Lung (tissue), 12 donors: ENCODE data around the gene BAMBI. TPM values are rescaled to one million over a fixed set of nuclear protein-coding genes. Genes with fewer than 3 reads are reported as not detected.
"Not testable (repeated sequence)": the region's sequence is repeated elsewhere in the genome, so short reads cannot be mapped to it uniquely, and the experiment has no call there.

Experiments
- ATAC-seq: fragments of 200-7000 bp; cut with Tn5 transposase; one replicate; pipeline ENCODE4 v1.9.1; 2020; ENCODE audit warnings: moderate number of reproducible peaks; ENCODE audit not compliant: insufficient read depth, low FRiP score
- DNase-seq, 3 donors: peaks; one replicate each; pipeline ENCODE4 v3.0.0-alpha.2; 2013 to 2017
- H3K27ac ChIP-seq, 2 donors: one replicate each; pipeline ENCODE4 v1.5.1; 2013; ENCODE audit warnings: mild to moderate bottlenecking in 2 of 2, moderate library complexity in 2 of 2, control low read depth in 1 of 2, inconsistent platforms in 1 of 2, low read depth in 1 of 2, low read length in 1 of 2
- H3K27me3 ChIP-seq, 3 donors: one replicate each; pipeline ENCODE4 v1.5.1; 2013; ENCODE audit warnings: low read length in 2 of 3; ENCODE audit not compliant: control insufficient read depth in 3 of 3, insufficient read depth in 3 of 3
- H3K36me3 ChIP-seq, 4 donors: one replicate each; pipeline ENCODE4 v1.5.1; 2013; ENCODE audit warnings: low read length in 4 of 4, mild to moderate bottlenecking in 1 of 4, moderate library complexity in 1 of 4; ENCODE audit not compliant: control insufficient read depth in 4 of 4, insufficient read depth in 4 of 4
- H3K4me1 ChIP-seq, 5 donors: one replicate each; pipeline ENCODE4 v1.5.1; 2013; ENCODE audit warnings: low read length in 5 of 5, mild to moderate bottlenecking in 2 of 5, moderate library complexity in 1 of 5; ENCODE audit not compliant: control insufficient read depth in 5 of 5, insufficient read depth in 5 of 5
- H3K4me3 ChIP-seq: one replicate; pipeline ENCODE4 v1.5.1; 2013; ENCODE audit warnings: mild to moderate bottlenecking, control low read depth, moderate library complexity
- H3K9ac ChIP-seq, 2 donors: one replicate each; pipeline ENCODE4 v1.5.1; 2013; ENCODE audit warnings: low read length in 2 of 2, control low read depth in 1 of 2; ENCODE audit not compliant: insufficient read depth in 1 of 2
- H3K9me3 ChIP-seq, 4 donors: one replicate each; pipeline ENCODE4 v1.5.1; 2013; ENCODE audit warnings: low read length in 3 of 4, mild to moderate bottlenecking in 1 of 4, moderate library complexity in 1 of 4; ENCODE audit not compliant: control insufficient read depth in 4 of 4, insufficient read depth in 3 of 4
- WGBS, 2 donors: extraction: QIAGEN DNeasy Blood & Tissue Kit; methylation state at CpG; one replicate each; pipeline ENCODE4 v1.1.7; 2013; 5-methylcytosine and 5-hydroxymethylcytosine counted together
- polyA plus RNA-seq, 2 donors: library from polyadenylated mRNA; stranded (reverse); fragments of 200-250 nt; gene quantifications; one replicate each; pipeline ENCODE4 v1.2.1, GENCODE V29; 2013
- total RNA-seq, 2 donors: library from RNA; depleted of rRNA in 1 of 2; stranded (reverse); fragments of >200 nt in 1 of 2; gene quantifications; one replicate each; pipeline ENCODE4 v1.2.1, GENCODE V29; 2014 to 2021
- TF ChIP-seq, protein P1 (sequence below): IDR thresholded peaks from 2 replicates; pipeline ENCODE4 v1.5.1; 2012; ENCODE audit warnings: mild to moderate bottlenecking; ENCODE audit errors: control extremely low read depth, extremely low read depth
- donor health status: control.
- donor health status: control.
- donor health status: Bipolar disorder and iron deficiency.
- donor health status: healthy.
- donor health status: DM: yes; HTN: yes; CAD: no.

The BAMBI gene
- total and polyA plus RNA-seq, 4 donors, result 3.1 to 28.3 (median 5.9) TPM

DNA sequence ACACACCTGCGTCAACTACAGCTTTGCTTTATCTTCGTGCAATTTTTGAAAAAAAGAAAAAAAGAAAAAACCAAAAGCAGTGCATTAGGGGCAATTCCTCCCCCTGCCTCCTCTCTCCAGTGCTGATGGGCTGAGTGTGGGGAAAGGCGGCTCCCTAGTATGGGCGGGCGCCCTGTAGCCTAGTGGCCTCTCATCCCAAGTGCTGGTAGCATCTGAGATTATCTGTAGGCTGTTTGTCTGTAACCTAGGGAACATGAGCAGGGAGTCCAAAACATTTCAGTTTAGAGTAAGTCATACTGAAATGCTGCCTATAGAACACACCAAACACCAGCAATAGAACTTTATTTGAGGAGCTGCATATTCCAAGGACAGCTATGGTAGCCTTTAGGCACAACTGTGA is 24.6 kb upstream of the BAMBI start:
- ATAC-seq (no peak), DNase-seq (no peak)
- H3K9me3 ChIP-seq, result no peaks in the 10 kb centered on the region
- 90 to 97% methylated on average over 5 of the region's 5 CpGs for WGBS, 2 donors
- H3K36me3 ChIP-seq, result no peaks in the 10 kb centered on the region
- H3K4me1 ChIP-seq, result no peaks in the 10 kb centered on the region
- TF ChIP-seq, protein P1, sequence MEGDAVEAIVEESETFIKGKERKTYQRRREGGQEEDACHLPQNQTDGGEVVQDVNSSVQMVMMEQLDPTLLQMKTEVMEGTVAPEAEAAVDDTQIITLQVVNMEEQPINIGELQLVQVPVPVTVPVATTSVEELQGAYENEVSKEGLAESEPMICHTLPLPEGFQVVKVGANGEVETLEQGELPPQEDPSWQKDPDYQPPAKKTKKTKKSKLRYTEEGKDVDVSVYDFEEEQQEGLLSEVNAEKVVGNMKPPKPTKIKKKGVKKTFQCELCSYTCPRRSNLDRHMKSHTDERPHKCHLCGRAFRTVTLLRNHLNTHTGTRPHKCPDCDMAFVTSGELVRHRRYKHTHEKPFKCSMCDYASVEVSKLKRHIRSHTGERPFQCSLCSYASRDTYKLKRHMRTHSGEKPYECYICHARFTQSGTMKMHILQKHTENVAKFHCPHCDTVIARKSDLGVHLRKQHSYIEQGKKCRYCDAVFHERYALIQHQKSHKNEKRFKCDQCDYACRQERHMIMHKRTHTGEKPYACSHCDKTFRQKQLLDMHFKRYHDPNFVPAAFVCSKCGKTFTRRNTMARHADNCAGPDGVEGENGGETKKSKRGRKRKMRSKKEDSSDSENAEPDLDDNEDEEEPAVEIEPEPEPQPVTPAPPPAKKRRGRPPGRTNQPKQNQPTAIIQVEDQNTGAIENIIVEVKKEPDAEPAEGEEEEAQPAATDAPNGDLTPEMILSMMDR, result no peak
- H3K4me3 ChIP-seq, result no peak overlapping the region
- H3K27ac ChIP-seq, result no peak overlapping the region
- H3K27me3 ChIP-seq, result no peaks in the 10 kb centered on the region
- H3K9ac ChIP-seq, result no peak overlapping the region

DNA sequence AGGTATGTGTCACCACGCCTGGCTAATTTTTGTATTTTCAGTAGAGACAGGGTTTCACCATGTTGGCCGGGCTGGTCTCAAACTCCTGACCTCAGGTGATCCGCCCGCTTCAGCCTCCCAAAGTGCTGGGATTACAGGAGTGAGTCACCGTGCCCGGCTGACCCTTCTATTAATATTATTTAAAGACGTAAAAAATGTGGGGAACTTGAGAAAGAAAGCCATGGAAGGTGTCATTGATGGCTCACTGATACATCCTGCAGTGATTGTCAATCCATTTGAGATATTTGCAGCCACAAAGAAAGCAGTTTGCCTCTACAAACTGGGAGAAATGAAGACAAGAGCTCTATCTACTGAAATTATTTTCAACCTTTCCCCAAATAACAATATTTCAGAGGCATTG is 18.5 kb upstream of the BAMBI start:
- H3K9ac ChIP-seq, H3K9me3 ChIP-seq, DNase-seq, H3K4me3 ChIP-seq, H3K4me1 ChIP-seq, H3K27ac ChIP-seq, ATAC-seq, H3K36me3 ChIP-seq, H3K27me3 ChIP-seq: not testable (repeated sequence)
- 82 to 96% methylated on average over 7 of the region's 7 CpGs for WGBS, 2 donors

DNA sequence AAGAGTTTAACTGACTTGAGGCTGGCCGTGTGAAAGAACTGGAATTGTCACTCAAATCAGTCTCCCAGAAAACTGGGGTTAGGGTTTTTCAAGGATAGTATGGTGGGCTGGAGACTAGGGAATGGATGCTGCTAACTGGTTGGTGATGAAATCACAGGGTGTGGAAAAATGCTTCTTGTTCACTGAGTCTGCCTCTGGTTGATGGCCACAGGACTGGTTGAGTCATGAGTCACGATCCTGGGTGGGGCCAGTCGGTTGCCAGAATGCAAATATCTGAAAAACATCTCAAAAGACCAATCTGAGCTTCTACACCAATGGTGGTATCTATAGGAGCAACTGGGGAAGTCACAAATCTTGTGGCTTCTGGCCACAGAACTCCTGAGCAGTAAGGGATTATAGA is 16.3 kb upstream of the BAMBI start:
- Histone ChIP-seq H3K36me3 (no peaks in the 10 kb centered on the region), H3K9me3 (no peaks in the 10 kb centered on the region), H3K27me3 (no peaks in the 10 kb centered on the region), H3K9ac (no peak overlapping the region), H3K4me3 (no peak overlapping the region), H3K4me1 (no peaks in the 10 kb centered on the region), H3K27ac (no peak overlapping the region)
- 52 to 59% methylated on average over 3 of the region's 3 CpGs for WGBS, 2 donors
- TF ChIP-seq, protein P1, result no peak
- ATAC-seq (no peak), DNase-seq (no peak)

DNA sequence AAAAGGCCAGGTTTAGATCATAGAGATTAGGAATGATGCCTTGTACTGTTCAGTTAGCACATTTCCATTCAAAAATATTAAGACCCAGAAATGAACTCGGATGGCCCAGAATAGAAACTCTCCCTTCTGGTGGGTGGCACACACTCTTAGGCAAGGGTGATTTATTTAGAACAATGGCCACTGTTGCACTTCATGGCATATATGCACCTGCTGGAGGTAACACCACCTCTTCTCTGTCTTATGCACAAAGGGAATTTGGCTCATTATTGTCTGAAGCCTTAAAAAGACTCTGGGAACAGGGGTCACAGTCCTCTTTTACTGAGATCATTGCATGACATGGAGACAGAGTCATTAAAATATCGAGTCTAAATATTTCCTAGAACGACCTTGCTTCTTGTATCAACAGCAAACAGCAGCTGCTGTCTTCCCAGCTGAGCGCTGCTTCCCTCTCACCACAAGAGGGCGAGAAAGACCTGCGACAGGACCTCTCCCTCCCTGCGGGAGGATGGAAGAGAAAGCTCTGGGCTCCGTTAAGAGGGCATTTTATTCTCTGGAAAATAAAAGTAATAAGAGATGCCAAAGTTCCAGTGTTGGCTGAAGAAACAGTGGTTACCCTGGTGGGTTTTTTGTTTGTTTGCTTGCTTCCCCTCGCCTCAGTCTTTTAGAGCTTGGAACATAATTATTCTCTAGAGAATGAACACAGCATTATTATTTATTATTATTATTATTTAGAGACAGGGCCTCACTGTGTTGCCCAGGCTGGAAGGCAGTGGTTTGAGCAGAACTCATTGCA is 13.5 kb upstream of the BAMBI start:
- Histone ChIP-seq H3K27ac (no peak overlapping the region), H3K9me3 (no peaks in the 10 kb centered on the region), H3K4me1 (no peaks in the 10 kb centered on the region), H3K9ac (no peak overlapping the region), H3K4me3 (no peak overlapping the region), H3K36me3 (no peaks in the 10 kb centered on the region), H3K27me3 (no peaks in the 10 kb centered on the region)
- ATAC-seq, result peak; percentile 90
- WGBS, 2 donors, result 8 to 12% methylated on average over 9 of the region's 9 CpGs
- TF ChIP-seq, protein P1, result peak; percentile 84
- peak; percentile 91 to 95 (median 94) for DNase-seq
